ENCODE results near the gene OCA2. TPM values are rescaled to one million over a fixed set of nuclear protein-coding genes. Genes with fewer than 3 reads are reported as not detected.

The OCA2 gene
- total RNA-seq, 2 donors from 2014 or later: 3.7 TPM; not detected in 1

DNA sequence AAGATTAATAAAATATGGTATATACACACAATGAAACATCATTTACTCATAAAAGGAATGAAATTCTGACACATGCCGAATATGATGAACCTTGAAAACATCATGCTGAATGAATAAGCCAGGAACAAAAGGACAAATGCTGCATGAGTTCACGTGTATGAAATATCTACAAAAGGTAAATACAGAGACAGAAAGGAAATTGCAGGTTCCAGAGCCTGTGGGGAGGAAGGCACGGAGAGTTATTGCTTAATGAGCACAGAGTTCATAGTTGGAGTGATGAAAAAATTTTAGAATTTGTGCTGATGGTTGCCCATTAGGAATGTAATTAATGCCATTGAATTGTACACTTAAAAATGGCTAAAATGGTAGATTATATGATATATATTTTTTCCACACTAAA is 49.5 kb downstream of the OCA2 start:
- 73% methylated on average over 3 of the region's 3 CpGs for WGBS
- Histone ChIP-seq H3K9me3 (no peaks in the 10 kb centered on the region), H3K27me3 (replicated peaks; ENCODE audit: insufficient read depth) (no peaks in the 10 kb centered on the region), H3K4me3 (no peak overlapping the region), H3K36me3 (no peaks in the 10 kb centered on the region), H3K4me1 (replicated peaks) (no peaks in the 10 kb centered on the region), H3K27ac (no peak overlapping the region)
- DNase-seq (ENCODE audit: low spot score): no peak
- TF ChIP-seq POLR2A (IDR thresholded peaks at IDR 0.05): no peak
- no peak for TF ChIP-seq CTCF (IDR thresholded peaks at IDR 0.05)
- TF ChIP-seq POLR2AphosphoS5 (IDR thresholded peaks at IDR 0.05): no peak
- intact Hi-C loops (cut with DNase I): no loop called here

DNA sequence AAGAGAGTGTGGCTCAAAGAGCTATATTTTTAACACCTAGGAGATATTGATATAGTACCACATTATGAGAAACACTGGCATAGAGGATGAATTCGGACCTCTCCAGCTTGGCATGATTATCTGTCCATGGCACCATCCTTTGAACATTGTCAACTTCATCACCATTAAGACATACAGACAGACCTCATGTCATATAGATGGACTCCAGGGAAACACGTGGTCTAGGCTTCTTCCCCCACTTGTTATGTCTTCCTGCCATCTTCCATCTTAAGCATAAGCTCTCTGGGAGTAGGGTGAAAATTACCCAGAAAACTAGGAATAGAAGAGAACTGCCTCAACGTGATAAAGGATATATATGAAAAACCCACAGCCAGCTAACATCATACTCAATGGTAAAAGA is 51.8 kb downstream of the OCA2 start:
- Histone ChIP-seq H3K9me3 (no peaks in the 10 kb centered on the region), H3K4me1 (replicated peaks) (no peaks in the 10 kb centered on the region), H3K36me3 (no peaks in the 10 kb centered on the region), H3K27ac (no peak overlapping the region), H3K27me3 (replicated peaks; ENCODE audit: insufficient read depth) (no peaks in the 10 kb centered on the region), H3K4me3 (no peak overlapping the region)
- DNase-seq (ENCODE audit: low spot score): no peak
- WGBS: 69% methylated on average over 3 of the region's 3 CpGs
- no peak for TF ChIP-seq POLR2AphosphoS5 (IDR thresholded peaks at IDR 0.05)
- TF ChIP-seq POLR2A (IDR thresholded peaks at IDR 0.05): no peak
- no peak for TF ChIP-seq CTCF (IDR thresholded peaks at IDR 0.05)
- intact Hi-C loops (cut with DNase I): no loop called here

DNA sequence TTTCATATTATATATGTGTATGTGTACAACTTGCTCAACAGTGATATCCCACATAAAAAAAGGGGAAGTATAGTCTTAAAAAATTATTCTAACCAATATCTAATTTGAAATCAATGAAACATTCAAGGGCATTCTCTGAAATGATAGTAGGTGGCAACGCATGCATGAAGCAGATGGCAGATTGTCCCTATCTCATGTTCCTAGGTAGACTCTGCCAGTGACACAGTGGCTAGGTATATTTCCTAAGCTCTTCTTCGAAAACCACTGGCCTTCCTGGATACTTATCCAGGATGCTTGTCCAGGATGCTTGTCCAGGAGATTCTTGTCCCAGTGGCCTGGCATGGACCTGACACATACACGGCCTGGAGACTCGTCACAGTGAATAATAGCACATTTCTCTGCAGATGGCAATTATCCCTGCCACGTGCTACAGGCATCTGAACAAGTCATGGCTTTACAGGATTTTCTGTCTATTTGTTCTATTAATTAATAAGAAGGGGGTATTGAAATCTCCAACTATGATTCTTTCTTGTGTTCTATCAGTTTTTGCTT is 54.9 kb downstream of the OCA2 start:
- no peaks in the 10 kb centered on the region for H3K4me1 ChIP-seq (replicated peaks)
- no peak overlapping the region for H3K4me3 ChIP-seq
- no peak overlapping the region for H3K27ac ChIP-seq
- DNase-seq (ENCODE audit: low spot score): no peak
- 77% methylated on average over 5 of the region's 5 CpGs for WGBS
- H3K36me3 ChIP-seq: no peaks in the 10 kb centered on the region
- intact Hi-C loops (cut with DNase I): no loop called here
- TF ChIP-seq POLR2A (IDR thresholded peaks at IDR 0.05) (no peak), CTCF (IDR thresholded peaks at IDR 0.05) (no peak), POLR2AphosphoS5 (IDR thresholded peaks at IDR 0.05) (no peak)
- H3K9me3 ChIP-seq: no peaks in the 10 kb centered on the region
- H3K27me3 ChIP-seq (replicated peaks; ENCODE audit: insufficient read depth): no peaks in the 10 kb centered on the region

GRCh38 chr15:28043691-28044091 is 55.4 kb downstream of the OCA2 start:
- no peaks in the 10 kb centered on the region for H3K36me3 ChIP-seq
- no peak overlapping the region for H3K4me3 ChIP-seq
- intact Hi-C loops (cut with DNase I): no loop called here
- H3K27ac ChIP-seq: no peak overlapping the region
- DNase-seq (ENCODE audit: low spot score): no peak
- TF ChIP-seq POLR2A (IDR thresholded peaks at IDR 0.05) (no peak), POLR2AphosphoS5 (IDR thresholded peaks at IDR 0.05) (no peak), CTCF (IDR thresholded peaks at IDR 0.05) (no peak)
- no peaks in the 10 kb centered on the region for H3K9me3 ChIP-seq
- H3K27me3 ChIP-seq (replicated peaks; ENCODE audit: insufficient read depth): no peaks in the 10 kb centered on the region
- H3K4me1 ChIP-seq (replicated peaks): no peaks in the 10 kb centered on the region

- TF ChIP-seq CTCF (IDR thresholded peaks at IDR 0.05) (no peak), POLR2AphosphoS5 (IDR thresholded peaks at IDR 0.05) (no peak), POLR2A (IDR thresholded peaks at IDR 0.05) (no peak)
- intact Hi-C loops (cut with DNase I): no loop called here
- Histone ChIP-seq H3K27ac (no peak overlapping the region), H3K27me3 (replicated peaks; ENCODE audit: insufficient read depth) (no peaks in the 10 kb centered on the region), H3K4me1 (replicated peaks) (no peaks in the 10 kb centered on the region), H3K9me3 (no peaks in the 10 kb centered on the region), H3K4me3 (no peak overlapping the region), H3K36me3 (no peaks in the 10 kb centered on the region)
- 82% methylated on average over 4 of the region's 4 CpGs for WGBS
- DNase-seq (ENCODE audit: low spot score): no peak
Observed at GRCh38 chr15:28037969-28038590, 61.0 kb downstream of the OCA2 start.

All from prostate gland (tissue), 2 donors.